GM19463 (cell line): ENCODE measurements around the gene ADAM12.

Source experiments
- ATAC-seq: cut with Tn5 transposase; IDR thresholded peaks from one replicate; pipeline ENCODE4 v1.9.1; 2021; ENCODE audit warnings: mild to moderate bottlenecking, moderate library complexity; ENCODE audit not compliant: unreplicated experiment

Gene ADAM12

DNA sequence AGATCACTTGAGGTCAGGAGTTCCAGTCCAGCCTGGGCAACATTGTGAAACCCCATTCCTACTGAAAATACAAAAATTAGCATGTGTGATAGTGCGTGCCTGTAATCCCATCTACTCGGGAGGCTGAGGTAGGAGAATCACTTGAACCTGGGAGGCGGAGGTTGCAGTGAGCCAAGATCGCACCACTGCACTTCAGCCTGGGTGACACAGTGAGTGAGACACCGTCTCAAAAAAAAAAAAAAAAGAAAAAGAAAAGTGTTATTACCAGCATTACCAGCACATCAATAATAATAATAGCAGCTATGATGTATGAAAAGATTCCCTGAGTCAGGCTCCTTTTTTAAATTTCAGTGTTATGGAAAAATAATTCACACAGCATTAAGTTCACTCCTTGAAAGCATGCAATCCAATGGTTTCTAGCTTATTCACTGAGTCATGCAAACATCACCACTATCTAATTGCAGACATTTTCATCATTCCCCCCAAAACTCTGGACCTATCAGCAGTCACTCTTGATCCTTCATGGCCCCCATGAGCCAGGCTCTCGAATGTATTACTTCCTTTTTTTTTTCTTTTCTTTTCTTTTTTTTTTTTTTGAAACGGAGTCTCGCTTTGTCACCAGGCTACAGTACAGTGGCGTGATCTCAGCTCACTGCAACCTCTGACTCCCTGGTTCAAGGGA is 263.5 kb downstream of the ADAM12 start:
- ATAC-seq = no peak

GRCh38 chr10:126124046-126124445 is 264.2 kb downstream of the ADAM12 start:
- no peak for ATAC-seq

DNA sequence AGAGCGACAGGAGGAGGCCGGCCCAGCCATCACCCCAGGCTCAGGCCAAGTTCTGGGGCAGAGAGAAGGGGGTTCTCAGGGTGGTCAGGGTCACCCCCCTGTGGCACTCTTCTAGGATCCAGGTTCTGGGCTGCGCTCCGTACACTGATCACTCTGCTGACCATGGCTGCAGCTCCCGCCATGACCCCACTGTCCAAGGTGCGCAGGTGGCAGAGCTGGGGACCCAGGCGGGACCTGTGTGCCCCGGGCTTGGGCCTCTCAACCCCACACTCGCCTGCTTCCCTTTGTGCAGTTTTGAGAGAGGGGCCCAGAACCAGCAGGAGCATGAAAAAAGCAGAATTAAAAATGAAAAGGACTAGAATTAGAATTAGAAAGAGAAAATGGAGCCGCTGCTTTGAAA is 264.8 kb downstream of the ADAM12 start:
- ATAC-seq = no peak

GRCh38 chr10:126122881-126123280 is 265.4 kb downstream of the ADAM12 start:
- ATAC-seq = no peak

DNA sequence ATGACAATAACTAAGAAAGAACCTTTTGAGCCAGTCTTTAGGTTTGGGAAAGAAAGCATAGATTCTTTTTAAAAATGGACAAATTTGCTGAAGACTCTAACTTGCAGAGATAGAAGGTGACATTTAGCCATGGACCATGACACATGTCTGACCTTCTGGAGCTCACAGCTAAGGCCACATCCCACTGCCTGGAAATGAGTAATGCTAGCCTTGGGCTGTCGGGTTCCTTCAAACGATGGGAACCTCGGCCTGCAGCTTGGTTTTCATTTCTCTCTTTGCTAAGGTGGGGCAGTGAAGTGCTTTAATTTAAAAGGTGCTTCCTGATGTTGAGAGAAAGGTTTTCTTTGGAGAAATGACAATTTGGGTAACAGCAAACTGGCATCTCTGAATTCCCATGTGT is 268.7 kb downstream of the ADAM12 start:
- no peak for ATAC-seq

DNA sequence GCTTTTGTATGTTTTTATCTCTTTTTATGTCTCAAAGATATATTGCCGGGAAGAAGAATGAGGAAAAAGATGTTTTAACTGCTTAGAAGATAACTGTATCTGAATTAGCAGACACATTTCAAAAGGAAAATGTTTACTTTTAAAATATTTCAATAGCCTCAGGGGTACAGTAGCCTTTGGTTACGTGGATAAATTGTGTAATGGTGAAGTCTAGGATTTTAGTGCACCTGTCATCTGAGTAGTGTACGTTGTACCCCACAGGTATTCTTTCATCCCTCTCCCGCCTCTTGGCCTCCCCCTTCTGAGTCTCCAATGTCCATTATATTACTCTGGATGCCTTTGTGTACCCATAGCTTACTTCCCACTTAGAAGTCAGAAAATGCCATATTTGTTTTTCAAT is 269.8 kb downstream of the ADAM12 start:
- ATAC-seq = no peak

GRCh38 chr10:126117196-126117595 is 271.1 kb downstream of the ADAM12 start:
- no peak for ATAC-seq

DNA sequence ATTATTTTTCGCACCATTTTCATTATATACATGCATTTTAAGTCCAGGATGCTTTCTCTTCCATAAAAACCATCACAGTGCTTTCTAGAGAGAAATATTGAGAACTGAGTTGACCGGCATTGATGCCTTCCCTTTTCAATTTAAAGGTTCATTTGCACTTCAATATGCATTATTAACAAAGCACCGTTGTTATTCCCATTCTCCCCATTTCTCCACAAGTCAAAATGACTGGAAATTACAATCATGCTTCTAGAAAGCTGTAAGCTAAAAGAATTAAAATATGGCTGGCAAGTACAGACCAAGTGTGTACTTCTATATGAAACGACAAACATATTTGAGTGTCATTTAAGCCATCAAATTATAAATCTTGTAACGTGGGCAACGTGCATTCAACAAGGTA is 272.4 kb downstream of the ADAM12 start:
- no peak for ATAC-seq

DNA sequence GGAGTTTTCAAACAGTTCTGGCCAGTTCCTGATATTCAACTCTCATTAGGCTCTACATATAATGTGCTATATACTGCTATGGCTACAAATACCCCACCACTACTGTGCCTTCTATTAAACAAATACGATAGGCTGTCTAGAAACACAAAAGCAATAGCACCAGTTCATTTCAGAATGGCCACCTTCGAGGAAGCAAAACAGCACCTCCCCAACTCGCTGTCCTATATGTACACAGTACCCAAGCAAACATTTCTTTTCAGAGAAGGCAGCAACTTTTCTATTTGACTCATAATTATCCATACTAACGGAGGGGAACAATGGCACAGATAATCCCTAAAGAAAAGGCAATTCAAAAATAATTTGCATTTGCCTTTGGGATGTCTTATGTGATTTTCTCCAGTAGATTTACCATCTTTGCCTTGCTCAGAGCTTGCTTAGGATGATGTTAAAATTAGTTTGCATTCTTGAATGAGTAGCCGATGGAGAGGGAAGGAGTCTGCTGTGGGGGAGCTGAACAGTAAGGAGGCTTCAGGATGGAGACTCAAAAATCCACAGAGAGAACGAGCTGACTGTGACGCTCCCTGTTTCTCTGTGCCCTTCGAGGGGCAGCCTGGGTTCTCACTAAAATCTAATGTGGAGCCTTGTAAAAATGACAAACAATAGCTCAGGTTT is 273.3 kb downstream of the ADAM12 start:
- no peak for ATAC-seq

- no peak for ATAC-seq
These were observed 276.8 kb downstream of the ADAM12 start for GRCh38 chr10:126111516-126111915.

DNA sequence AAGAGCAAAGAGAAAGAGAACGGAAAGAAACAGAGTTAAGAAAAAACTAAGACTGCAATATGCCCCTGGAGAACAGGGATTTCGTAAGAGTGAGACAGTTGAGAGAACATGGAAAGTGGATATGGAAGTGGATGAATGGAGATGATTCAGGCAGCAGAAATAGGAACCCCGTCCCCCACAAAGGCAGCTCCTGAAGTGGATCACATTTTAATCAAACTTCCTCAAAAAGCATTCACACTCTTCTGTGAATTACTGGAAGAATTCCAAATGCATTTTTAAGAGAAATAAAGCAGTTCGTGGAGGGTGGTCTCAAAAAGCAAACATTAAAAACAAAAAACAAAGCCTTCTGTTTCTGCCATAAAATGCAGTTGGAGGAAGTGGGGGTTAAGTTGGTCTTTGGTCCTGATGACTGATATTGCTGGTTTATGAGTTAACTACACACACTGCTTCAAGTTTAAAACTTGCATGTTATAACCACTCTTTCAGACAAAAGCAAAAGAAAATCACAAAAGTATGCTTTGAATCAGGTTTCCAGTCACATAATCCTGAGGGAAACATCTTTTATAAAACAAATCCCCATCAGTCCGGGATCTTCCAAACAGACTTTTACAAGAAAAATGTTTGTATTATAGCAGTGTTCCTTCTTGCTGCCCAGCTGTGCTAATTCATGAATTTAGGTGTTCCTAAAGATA is 277.6 kb downstream of the ADAM12 start:
- no peak for ATAC-seq

GRCh38 chr10:126109893-126110292 is 278.4 kb downstream of the ADAM12 start:
- ATAC-seq = no peak

- no peak for ATAC-seq
These were observed 279.6 kb downstream of the ADAM12 start for GRCh38 chr10:126108693-126109092.

- no peak for ATAC-seq
These were observed 283.5 kb downstream of the ADAM12 start for GRCh38 chr10:126104767-126105166.

GRCh38 chr10:126102636-126103035 is 285.6 kb downstream of the ADAM12 start:
- ATAC-seq = no peak

- ATAC-seq = peak; percentile 66
These were observed 286.5 kb downstream of the ADAM12 start for GRCh38 chr10:126101736-126102135.

- ATAC-seq = no peak
These were observed 287.0 kb downstream of the ADAM12 start for GRCh38 chr10:126101325-126101724.

- no peak for ATAC-seq
These were observed 288.9 kb downstream of the ADAM12 start for GRCh38 chr10:126099366-126099765.

GRCh38 chr10:126098226-126098581 is 290.1 kb downstream of the ADAM12 start:
- no peak for ATAC-seq

GRCh38 chr10:126097558-126098225 is 290.6 kb downstream of the ADAM12 start:
- ATAC-seq = no peak

DNA sequence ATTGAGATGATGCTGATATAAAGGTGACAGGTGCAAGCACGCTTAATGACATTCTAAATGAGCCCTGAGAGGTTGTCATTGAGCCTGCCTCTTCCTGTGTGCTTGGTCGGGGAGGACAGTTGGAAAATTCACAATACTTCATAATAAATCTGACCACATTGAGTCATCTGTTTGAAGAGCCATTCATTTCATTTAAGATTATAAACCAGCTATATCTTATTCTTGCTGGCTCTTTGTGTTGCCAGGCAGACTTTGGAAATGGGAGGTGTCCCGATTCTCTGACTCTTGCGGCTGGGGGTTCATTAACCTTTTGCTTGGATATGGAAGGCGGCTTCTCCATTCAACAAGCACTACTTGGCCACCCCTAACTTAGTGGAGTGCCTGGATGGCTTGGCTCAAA is 293.7 kb downstream of the ADAM12 start:
- ATAC-seq = no peak
